Liver (tissue), 3 donors: ENCODE measurements around the gene MUC13.

ENCODE experiments used
- ATF3 ChIP-seq: IDR thresholded peaks from 2 replicates; pipeline ENCODE4 v1.6.1; 2016; ENCODE audit warnings: antibody characterized with exemption
- CTCF ChIP-seq: fragments of 150-350 bp; IDR thresholded peaks from 2 replicates; pipeline ENCODE4 v1.5.1; 2017; ENCODE audit warnings: improper control_type of control experiment, low read depth, low read length; ENCODE audit not compliant: missing input control
- REST ChIP-seq: IDR thresholded peaks from 2 replicates; pipeline ENCODE4 v1.6.1; 2016; ENCODE audit warnings: antibody characterized with exemption, mild to moderate bottlenecking
- YY1 ChIP-seq: IDR thresholded peaks from 2 replicates; pipeline ENCODE4 v1.6.1; 2016; ENCODE audit warnings: antibody characterized with exemption, mild to moderate bottlenecking
- TF ChIP-seq, protein P1 (sequence below): IDR thresholded peaks from 2 replicates; pipeline ENCODE4 v1.6.1; 2016; ENCODE audit warnings: antibody characterized with exemption
- donor health status: healthy.
- donor health status: healthy.

DNA sequence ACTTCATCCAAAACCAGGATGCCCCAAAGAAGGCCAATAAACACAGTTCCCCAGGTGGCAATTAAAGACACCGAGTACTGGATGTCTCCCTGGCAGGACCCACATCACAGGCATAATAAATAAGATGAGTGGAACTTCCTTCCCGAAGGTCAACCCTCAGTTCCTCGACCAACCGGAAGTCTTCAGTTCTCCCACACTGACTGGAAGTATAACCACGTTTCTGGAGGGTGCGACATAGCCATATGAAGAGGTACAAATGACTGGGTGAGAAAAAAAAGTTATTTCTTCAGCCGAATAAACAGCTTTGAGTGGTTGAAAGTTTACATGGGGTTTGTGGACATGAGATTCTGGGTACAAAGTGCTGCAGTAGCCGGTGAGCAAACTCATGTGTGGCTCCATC lies 34.6 kb upstream of the MUC13 start:
- TF ChIP-seq, protein P1, sequence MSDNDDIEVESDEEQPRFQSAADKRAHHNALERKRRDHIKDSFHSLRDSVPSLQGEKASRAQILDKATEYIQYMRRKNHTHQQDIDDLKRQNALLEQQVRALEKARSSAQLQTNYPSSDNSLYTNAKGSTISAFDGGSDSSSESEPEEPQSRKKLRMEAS: no peak
- TF ChIP-seq CTCF (no peak), REST (no peak), YY1 (no peak), ATF3 (no peak)
